ENCODE data around the gene EYA4.

DNA sequence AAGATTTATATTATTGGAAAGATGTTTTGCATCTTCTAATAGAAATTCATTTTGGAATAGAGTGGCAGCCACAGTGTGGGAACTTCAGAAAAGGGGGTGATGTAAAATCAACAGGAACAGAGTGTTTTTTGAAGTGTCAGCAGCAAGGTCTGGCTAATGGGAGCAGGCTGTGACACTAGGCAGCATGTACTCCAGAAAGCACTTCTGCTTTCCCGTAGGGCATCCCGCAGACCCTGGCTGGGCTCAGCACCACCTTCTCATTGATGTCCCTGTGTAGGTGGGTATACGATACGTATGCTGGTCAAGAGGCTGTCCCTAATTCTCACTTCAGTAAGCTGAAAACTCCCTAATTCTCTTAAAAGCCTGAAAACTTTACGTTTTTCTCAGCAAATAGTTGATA lies 74.7 kb downstream of the EYA4 start:
- TF ChIP-seq, protein P1, sequence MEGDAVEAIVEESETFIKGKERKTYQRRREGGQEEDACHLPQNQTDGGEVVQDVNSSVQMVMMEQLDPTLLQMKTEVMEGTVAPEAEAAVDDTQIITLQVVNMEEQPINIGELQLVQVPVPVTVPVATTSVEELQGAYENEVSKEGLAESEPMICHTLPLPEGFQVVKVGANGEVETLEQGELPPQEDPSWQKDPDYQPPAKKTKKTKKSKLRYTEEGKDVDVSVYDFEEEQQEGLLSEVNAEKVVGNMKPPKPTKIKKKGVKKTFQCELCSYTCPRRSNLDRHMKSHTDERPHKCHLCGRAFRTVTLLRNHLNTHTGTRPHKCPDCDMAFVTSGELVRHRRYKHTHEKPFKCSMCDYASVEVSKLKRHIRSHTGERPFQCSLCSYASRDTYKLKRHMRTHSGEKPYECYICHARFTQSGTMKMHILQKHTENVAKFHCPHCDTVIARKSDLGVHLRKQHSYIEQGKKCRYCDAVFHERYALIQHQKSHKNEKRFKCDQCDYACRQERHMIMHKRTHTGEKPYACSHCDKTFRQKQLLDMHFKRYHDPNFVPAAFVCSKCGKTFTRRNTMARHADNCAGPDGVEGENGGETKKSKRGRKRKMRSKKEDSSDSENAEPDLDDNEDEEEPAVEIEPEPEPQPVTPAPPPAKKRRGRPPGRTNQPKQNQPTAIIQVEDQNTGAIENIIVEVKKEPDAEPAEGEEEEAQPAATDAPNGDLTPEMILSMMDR (IDR thresholded peaks at IDR 0.05), result no peak
- TF ChIP-seq POLR2A (IDR thresholded peaks at IDR 0.05), result no peak
